NCI-H1105 treated with DMSO at 0.1 percent for 48 hours (cell line): ENCODE results near the gene CLSTN2.

ENCODE experiments used
- DNase-seq: peaks from one replicate; lab custom pipeline; 2025; lab: John Stamatoyannopoulos, UW

The CLSTN2 gene

DNA sequence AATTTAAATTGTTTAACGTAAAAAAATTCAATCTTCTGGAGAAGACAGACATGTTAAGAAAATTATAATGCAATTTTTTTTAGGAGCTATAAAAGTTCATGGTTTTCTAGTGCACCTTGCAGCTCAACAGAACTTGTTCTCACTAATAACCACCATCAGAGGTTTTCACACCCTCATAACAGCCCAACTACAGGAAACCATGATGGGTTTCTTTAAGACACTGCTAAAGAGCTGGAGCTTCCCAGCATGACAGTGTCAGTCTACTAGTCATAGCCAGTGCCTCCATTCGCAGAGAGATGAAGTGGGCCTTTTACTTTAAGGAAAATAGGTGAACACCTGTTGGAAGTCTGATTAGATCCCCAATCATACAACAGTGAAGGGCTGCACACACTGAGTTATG is 518.8 kb downstream of the CLSTN2 start:
- DNase-seq = no peak

GRCh38 chr3:140455521-140456214 is 520.7 kb downstream of the CLSTN2 start:
- DNase-seq = no peak

GRCh38 chr3:140456974-140457373 is 522.0 kb downstream of the CLSTN2 start:
- DNase-seq = no peak

- no peak for DNase-seq
Observed at GRCh38 chr3:140459462-140459861, 524.5 kb downstream of the CLSTN2 start.

DNA sequence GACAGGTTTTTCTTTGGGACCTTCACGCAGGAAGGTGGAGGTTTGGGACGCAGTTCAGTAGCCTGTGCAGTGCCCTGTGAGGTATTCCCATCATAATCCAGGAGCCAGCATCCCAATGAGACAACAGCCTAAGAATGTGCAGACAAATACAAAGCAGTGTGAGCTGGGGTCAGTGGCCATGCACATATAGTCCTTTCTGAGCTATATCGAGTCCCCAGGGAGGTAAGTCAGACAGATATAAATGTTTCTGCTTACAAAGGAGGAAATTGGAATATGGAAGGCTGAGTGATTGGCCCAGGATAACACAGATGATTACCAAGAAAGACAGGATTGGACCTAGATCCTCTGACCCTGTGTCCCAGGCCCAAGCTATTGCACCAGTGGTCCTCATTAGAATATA is 526.3 kb downstream of the CLSTN2 start:
- DNase-seq = no peak

DNA sequence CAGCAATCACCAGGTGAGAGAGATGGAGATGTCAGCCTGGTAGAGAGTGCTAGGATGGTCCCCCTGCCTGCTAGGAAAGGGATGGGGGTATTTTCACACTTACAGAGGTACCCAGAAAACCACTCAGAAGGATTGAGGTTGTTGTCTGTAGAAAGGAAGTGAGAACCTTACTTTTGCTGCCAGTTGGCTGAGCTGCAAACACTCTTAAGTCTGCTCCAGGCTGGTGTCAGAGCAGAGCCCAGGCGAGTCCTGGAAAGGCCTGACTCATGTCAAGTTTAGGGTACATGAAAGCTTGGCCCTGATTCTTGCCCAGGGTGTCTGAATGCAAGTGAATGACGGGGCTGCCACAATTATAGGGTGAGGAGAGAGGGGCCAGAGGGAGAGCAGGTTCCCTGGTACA is 528.4 kb downstream of the CLSTN2 start:
- DNase-seq = no peak

DNA sequence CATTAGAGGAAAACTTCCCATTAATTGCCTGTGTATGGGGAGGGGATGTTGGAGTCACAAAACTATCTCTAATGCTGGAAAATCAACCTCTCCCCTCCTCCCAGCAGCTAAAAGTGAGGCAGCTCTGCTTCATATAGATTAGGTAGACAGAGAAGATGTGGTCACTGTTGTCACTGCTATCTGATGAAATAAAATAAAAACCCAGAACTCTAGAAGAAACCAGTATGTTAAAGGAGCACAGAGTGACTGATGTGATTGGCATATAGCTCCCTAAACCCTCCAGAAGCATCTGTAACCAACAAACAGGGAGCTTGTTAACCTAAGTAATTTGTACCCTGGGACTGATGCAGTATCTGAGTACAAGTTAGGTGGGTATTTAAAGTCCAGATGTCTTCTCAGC is 531.0 kb downstream of the CLSTN2 start:
- no peak for DNase-seq

DNA sequence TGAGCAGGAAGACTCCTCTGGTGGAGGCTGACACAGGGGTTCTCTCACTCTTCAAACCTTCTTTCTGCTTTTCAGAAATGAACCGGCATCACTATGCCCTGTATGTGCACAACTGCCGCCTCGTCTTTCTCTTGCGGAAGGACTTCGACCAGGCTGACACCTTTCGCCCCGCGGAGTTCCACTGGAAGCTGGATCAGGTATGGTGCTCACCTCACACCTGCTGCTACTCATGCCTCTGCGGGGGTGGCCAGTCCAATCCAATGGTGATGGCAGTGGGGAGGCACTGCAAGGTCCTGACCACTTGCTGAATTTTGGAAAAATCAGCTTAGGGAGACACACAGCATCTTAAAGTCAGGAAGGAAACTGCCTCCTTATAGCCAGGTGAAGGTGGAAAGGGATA is 531.5 kb downstream of the CLSTN2 start:
- no peak for DNase-seq

DNA sequence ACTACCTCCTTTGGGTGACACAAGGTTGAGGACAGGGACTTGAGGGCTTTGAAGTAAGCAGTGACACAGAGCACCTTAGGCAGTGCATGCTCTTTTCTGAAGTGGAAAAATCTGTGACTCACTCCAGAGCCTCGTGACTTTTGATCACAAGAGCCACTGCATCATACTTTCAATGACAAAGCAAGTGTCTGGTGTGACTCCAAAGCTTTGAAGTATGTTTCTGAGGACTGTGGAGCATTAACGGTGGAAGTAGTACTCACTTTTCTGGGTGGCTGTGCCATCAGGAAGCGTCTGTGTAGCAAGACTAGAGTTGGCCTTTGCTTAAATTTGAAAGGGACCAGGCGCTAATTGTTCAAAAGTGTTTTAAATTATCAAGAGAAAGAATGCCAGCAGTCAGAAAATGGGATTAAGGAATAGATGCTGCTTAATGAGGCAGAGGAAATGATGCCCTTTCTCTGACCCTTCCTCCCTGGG is 532.2 kb downstream of the CLSTN2 start:
- no peak for DNase-seq

DNA sequence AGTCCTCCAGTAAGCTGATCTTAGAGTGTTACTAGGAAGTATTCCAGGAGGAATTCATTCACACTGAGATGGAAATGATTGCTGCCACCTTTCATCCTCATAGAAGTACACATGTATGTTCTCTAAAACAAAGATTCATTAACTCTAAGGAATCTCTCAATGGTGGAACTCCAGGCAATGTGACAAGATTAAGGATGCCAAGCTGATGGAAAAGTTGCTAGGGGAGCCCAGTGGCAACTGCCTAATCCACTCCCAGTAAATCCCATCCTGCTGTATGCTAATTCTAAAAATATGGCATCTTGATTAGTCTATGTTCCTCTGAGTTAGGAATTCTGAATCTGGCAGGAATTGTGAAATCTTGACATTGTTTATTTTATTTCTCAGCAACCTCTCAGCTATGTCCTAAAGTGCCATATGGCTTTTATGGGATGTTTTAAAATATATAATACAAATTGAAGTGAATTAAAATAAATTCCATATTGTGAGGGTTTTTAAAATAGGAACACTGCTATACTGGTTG is 532.9 kb downstream of the CLSTN2 start:
- no peak for DNase-seq

DNA sequence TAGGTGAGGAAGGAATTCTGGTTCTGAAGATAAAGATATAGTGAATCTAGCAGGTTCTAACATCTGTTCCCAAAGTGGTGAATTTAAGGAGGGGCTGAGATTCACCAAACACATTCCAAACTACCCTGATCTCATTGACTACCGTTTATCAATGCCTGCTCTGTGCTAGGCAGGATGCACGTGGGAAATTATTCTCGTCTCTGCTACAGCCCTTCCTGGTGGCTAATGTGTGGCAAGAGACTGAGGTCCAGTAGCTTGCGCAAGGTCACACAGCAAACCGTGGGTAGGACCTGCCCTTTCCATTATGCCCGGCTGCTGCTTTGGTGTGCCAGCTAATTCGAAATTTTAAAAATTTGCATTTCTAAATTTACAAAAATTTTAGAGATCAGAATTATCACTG is 533.4 kb downstream of the CLSTN2 start:
- DNase-seq = no peak

DNA sequence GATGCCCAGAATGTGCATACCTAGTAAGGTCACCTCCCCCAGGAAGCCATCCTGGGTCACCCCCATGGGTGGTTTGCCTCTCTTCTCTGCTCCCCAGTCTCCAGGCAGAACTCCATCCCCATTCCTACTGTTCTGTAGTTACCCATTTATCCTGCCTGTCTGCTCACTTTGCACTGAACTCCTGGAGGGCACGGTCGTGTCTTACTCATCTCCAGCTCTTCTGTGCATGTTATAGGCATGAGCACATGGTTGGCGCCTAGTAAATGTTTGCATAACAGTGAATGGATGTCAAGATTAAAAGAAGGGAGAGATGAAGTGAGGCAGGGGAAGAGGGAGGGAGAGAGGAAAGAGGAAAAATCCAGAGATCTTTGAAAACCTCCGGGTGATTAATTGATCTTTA is 534.5 kb downstream of the CLSTN2 start:
- no peak for DNase-seq

DNA sequence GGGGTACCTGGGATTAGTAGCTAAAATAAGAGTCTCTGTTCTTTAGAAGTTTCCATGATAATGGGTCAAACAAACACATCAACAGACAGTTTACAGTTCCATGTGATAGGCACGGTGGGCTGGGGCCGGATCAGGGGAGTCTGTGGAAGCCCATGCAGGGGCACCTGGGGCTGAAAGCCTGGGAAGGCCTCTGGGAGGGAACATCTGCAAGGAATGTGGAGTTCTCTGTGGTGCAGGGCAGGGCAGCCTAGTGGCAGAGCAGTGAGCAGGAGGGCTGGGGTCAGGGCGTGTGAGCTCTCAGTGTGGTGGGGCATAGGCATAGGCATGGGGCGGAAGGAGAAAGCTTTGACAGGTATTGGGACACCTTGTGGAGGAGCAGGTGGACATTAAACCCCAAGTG is 535.2 kb downstream of the CLSTN2 start:
- no peak for DNase-seq

DNA sequence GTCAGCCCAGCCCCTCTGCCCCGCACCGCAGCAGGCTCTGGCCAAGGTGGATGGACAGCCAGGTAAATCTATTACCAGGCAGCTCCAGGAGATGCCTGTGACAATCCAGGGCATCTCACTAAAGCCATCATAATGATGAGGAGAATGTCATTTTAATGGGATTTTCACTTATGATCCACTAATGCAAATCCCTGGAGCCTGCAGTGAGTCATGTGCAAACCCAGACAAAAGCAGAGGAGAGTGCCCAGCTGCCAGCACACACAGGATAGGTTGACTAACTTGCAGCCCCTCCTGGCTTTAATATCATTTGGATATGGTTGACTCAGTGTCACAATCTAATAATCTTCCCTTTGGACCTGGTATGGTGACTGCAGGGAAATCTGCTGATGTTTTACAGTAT is 536.0 kb downstream of the CLSTN2 start:
- no peak for DNase-seq

DNA sequence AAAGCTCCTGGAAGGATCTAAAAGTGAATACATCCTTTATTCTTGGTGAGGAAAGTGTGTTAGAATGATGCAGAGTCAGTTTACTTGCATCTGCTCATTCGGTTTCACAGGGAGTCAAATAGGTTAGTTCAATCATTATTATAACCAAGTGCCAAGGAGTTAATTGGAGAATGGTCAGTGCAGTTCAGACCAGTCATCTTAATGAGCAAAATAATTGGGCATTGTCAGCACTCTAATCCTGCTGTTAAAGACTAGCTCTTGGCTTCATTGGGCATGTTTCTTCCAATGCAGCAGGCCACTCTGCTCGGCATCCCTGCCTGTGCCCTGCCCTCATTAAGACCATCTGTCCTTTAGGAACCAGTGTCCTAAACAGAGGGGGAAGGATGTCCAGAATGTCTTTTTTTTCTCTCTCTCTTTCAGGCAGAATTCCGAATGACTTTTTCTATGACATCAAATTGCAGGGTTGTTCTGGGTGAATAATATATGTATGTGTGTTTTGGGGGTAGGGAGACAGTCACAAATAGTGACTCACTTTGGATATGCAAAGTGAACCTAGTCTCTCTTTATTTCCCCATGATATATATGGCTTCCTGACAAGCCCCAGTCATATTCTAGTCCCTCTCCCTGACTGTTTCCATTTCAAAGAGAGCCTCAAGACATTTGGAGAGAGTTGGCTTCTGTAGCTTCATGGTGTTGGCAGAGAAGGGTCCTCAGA is 537.5 kb downstream of the CLSTN2 start:
- DNase-seq = no peak

DNA sequence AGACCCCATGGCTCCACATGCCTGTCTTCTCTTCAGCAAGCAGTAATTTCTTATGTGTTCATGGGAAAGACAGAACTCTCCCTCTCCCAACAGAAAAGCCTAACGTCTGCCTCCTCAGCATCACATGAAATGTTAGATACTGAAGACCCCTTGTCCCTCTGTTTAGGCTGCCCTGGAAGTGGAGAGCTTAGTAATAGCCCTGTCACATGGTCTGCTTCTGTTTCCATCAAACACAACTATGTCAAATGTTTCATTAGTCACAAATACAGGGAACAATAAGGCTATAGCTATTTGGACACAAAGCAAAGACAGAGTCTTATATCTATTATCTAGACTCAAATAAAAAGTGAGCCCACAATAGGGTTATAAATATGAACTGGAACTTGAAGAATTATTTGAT is 552.6 kb downstream of the CLSTN2 start:
- DNase-seq = no peak

DNA sequence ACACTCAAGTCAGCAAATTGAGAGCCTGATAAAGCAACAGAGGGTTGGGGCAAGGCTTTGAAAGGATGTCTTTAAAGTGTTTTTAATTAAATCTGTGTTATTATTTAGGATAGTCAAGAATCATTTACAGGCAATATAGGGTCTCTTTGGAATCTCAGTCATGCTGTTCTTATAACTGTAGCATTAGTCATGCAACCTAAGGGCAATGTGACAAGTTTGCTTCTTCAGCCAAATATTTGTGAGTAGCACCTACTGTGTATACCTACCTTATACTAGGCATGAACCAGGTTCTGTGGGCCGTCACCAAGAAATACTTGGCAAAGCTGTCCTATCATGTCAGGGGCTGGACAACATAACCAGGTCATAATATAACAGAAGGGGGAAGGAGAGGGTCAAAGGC is 558.3 kb downstream of the CLSTN2 start:
- no peak for DNase-seq

DNA sequence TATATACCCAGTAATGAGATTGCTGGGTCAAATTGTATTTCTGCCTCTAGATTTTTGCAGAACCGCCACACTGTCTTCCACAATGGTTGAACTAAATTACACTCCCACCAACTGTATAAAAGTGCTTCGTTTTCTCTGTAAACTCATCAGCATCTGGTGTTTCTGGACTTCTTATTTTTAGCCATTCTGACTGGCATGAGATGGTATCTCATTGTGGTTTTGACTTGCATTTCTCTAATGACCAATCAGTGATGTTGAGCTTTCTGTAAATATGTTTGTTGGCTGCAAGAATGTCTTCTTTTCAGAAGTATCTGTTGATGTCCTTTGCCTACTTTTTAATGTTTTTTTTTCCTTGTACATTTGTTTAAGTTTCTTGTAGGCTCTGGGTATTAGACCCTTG is 560.0 kb downstream of the CLSTN2 start:
- DNase-seq = no peak

GRCh38 chr3:140497331-140497730 is 562.3 kb downstream of the CLSTN2 start:
- DNase-seq = no peak

DNA sequence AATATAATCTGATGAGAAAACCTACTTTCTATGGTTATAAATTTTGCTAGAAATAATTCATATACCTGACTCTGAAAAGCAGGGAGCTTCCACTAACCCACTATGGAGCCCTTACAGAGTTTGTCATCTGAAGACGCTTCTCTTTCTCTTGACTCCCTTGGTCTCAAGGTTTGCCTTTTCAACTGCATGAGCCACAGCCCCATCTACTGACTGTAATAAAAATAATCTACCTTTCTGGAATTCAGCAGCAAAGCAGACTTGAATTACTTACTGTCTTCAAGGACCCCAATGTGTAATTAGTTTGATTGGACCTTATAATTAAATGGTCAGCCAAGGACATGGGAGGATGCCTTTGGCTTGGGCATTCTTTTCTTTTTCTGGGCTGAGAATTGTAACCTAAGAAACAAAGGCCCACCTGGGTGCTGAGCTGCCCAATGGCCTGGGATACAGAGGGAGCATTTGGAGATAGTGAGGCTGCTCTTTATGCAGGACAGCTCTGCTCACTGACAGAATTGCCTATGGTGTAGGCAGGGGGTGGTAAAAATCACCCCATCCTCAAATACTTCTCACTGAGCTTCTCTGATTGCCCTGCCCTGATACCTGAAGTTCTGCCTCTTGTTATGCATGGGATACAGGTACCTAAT is 564.3 kb downstream of the CLSTN2 start:
- peak; percentile 51 for DNase-seq

DNA sequence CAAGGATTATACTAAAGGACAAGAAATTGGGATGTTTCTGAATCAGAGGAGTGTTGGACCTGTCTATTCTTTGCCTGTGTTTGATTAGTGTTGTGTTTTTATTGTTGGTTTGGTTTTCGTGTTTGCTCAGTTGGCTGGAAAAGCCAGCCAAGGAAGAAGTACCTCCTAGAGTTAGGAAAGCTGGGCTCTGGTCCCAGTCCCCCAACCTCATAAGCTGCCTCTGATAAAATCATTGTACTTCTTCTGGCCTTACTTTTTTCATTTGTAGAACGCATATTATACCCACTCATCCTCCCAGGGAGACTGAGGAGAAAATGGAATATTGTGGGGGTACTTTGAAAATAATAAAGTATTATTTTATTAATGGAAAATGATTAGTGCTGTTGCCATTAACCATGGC is 565.5 kb downstream of the CLSTN2 start:
- peak; percentile 25 for DNase-seq

DNA sequence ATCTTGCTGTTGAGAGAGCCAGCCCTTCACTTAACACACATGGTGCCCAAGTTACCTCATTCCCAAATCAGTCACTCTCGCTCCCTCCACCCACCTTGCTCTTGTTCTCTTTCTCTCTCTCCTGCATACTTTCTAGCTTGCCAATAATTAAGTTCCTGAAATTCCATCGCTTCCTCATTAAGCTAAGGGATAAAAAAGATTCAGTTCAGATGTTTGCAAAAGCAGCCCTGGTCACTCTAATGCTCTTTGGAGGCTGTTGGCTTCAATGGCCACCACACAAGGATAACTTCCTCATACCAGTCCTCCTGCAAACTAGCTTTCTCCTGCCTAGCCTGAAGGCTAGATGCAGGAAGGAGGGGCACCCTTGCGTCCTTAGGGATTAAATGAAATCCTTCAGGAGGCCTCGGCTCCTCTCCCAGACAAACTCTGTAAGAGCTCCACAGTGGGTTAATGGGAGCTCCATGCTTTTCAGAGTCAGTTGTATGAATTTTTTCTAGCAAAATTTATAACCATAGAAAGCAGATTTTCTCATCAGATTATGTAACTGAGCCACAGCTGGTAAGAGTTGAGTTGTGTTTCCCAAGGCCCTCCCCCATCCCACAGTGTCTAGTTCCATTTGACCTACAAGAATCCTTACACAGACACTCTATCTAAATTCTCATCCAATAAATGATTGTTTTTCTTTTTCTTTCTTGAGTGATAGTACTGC is 566.2 kb downstream of the CLSTN2 start:
- DNase-seq = no peak
